Measurements from ENCODE around the gene C13orf42. TPM values are rescaled to one million over a fixed set of nuclear protein-coding genes. Genes with fewer than 3 reads are reported as not detected.

The C13orf42 gene
- total and polyA plus RNA-seq, 2 donors from 2014 or later = 0.24 TPM; not detected in 1

DNA sequence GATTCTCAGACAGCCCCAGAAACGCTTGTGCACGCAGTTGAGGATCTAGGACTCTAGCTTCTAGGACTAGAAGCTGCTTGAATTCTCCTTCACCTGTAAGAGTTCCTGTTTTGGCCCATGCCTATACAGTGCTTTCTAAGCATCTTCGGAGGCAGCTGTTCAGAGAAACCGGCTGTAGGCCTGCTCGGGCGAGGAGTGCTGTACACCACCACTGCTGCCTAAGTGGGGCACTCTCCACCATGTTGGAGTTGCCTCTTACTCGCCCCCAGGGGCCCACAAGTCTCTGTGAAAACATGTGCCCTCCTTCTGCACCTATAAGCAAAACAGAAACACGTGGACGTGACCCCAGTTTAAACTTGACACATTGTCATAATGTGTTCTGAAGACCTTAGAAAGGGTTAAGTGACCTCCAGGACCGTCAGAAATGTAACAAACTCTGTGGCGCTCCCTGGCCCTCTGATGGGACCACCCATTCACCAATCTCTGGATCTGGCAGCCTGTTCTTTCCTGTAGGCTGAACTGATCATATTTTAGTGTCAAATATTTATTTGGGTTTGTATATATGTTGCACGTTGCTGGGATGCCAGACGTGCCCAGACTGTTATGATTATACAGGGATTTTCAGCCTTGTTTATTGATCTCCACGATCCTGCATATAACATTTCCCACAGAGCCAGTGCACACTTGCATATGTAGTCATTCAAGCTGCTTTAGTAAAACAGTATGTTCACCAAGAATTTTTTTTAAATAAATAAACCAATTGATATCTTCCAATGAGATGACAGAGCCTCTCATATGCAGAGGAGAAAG lies 60.8 kb downstream of the C13orf42 start:
- intact Hi-C loops (cut with DNase I) = no loop called here
- no peaks in the 10 kb centered on the region for H3K36me3 ChIP-seq (ENCODE audit: control insufficient read depth in 2 of 3, insufficient read depth in 3 of 3, low read length in 3 of 3)
- H3K27me3 ChIP-seq (ENCODE audit: control insufficient read depth, insufficient read depth, low read length) = no peaks in the 10 kb centered on the region
- H3K4me1 ChIP-seq (ENCODE audit: control insufficient read depth in 2 of 3, insufficient read depth in 2 of 3, low read depth in 1 of 3, low read length in 3 of 3) = no peaks in the 10 kb centered on the region
- no peak overlapping the region for H3K4me3 ChIP-seq (ENCODE audit: low read length in 3 of 3)
- H3K9me3 ChIP-seq (ENCODE audit: control insufficient read depth in 2 of 3, insufficient read depth in 1 of 3, low read length in 3 of 3) = no peaks in the 10 kb centered on the region
- no peak for FAIRE-seq
- TF ChIP-seq, protein P1, sequence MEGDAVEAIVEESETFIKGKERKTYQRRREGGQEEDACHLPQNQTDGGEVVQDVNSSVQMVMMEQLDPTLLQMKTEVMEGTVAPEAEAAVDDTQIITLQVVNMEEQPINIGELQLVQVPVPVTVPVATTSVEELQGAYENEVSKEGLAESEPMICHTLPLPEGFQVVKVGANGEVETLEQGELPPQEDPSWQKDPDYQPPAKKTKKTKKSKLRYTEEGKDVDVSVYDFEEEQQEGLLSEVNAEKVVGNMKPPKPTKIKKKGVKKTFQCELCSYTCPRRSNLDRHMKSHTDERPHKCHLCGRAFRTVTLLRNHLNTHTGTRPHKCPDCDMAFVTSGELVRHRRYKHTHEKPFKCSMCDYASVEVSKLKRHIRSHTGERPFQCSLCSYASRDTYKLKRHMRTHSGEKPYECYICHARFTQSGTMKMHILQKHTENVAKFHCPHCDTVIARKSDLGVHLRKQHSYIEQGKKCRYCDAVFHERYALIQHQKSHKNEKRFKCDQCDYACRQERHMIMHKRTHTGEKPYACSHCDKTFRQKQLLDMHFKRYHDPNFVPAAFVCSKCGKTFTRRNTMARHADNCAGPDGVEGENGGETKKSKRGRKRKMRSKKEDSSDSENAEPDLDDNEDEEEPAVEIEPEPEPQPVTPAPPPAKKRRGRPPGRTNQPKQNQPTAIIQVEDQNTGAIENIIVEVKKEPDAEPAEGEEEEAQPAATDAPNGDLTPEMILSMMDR (IDR thresholded peaks at IDR 0.05; ENCODE audit: borderline replicate concordance, extremely low read depth, insufficient read depth) = no peak
- no peak overlapping the region for H3K9ac ChIP-seq (ENCODE audit: low read length in 3 of 3)
- no peak for DNase-seq
- H3K27ac ChIP-seq (ENCODE audit: low read depth in 2 of 2, low read length in 2 of 2) = no peak overlapping the region

DNA sequence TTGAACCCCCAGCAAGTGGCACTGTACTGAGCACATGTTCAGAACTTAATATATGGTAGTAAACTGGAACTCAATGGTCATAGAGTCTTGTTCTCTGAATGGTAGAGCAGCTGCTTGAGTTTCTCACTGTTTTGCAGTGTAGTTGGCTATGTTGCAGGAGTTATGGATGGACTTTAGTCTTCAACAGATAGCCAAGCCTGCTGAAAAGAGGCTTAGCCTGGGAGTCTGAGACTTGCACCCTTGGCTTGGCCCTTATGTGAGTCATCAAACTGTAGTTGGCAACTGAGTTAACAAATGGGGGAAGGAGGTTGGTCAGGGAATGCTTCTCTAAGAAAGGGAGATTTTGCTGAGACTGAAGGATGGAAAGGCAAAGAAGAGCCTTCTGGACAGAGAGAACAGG lies 62.5 kb downstream of the C13orf42 start:
- no peak overlapping the region for H3K4me3 ChIP-seq (ENCODE audit: low read length in 3 of 3)
- TF ChIP-seq, protein P1 (IDR thresholded peaks at IDR 0.05; ENCODE audit: borderline replicate concordance, extremely low read depth, insufficient read depth) = no peak
- no peaks in the 10 kb centered on the region for H3K4me1 ChIP-seq (ENCODE audit: control insufficient read depth in 2 of 3, insufficient read depth in 2 of 3, low read depth in 1 of 3, low read length in 3 of 3)
- FAIRE-seq (no peak), DNase-seq (no peak)
- no peak overlapping the region for H3K27ac ChIP-seq (ENCODE audit: low read depth in 2 of 2, low read length in 2 of 2)
- H3K36me3 ChIP-seq (ENCODE audit: control insufficient read depth in 2 of 3, insufficient read depth in 3 of 3, low read length in 3 of 3) = no peaks in the 10 kb centered on the region
- H3K27me3 ChIP-seq (ENCODE audit: control insufficient read depth, insufficient read depth, low read length) = no peaks in the 10 kb centered on the region
- intact Hi-C loops (cut with DNase I) = no loop called here
- H3K9ac ChIP-seq (ENCODE audit: low read length in 3 of 3) = no peak overlapping the region
- H3K9me3 ChIP-seq (ENCODE audit: control insufficient read depth in 2 of 3, insufficient read depth in 1 of 3, low read length in 3 of 3) = no peaks in the 10 kb centered on the region

DNA sequence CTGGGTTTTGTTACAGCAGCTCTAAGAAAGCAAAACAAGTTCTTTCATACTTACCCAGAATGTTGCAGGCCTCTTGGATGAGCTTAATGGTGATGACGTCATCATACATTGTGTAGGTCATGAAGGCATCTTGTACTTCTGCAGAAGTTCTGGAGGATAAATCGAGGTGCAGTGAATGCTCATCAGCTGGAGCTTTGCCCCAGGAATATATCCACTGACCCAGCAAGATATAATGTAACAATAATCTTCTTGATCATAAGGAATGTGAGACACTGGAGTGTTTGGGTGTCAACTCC lies 63.0 kb downstream of the C13orf42 start:
- H3K9ac ChIP-seq (ENCODE audit: low read length in 3 of 3) = no peak overlapping the region
- TF ChIP-seq, protein P1 (IDR thresholded peaks at IDR 0.05; ENCODE audit: borderline replicate concordance, extremely low read depth, insufficient read depth) = no peak
- H3K27me3 ChIP-seq (ENCODE audit: control insufficient read depth, insufficient read depth, low read length) = no peaks in the 10 kb centered on the region
- intact Hi-C loops (cut with DNase I) = no loop called here
- no peak for DNase-seq
- H3K36me3 ChIP-seq (ENCODE audit: control insufficient read depth in 2 of 3, insufficient read depth in 3 of 3, low read length in 3 of 3) = no peaks in the 10 kb centered on the region
- no peaks in the 10 kb centered on the region for H3K9me3 ChIP-seq (ENCODE audit: control insufficient read depth in 2 of 3, insufficient read depth in 1 of 3, low read length in 3 of 3)
- no peak for FAIRE-seq
- no peak overlapping the region for H3K4me3 ChIP-seq (ENCODE audit: low read length in 3 of 3)
- H3K27ac ChIP-seq (ENCODE audit: low read depth in 2 of 2, low read length in 2 of 2) = no peak overlapping the region
- no peaks in the 10 kb centered on the region for H3K4me1 ChIP-seq (ENCODE audit: control insufficient read depth in 2 of 3, insufficient read depth in 2 of 3, low read depth in 1 of 3, low read length in 3 of 3)

Measured in kidney (tissue), 14 donors.